Suppressor macrophage treated with lipopolysaccharide for 1 hour (primary cell): ENCODE data around the gene C4orf50.

Source experiments
- DNase-seq, 3 donors: peaks; one replicate each; pipeline ENCODE4 v3.0.0-alpha.2; 2020 to 2022

The C4orf50 gene

DNA sequence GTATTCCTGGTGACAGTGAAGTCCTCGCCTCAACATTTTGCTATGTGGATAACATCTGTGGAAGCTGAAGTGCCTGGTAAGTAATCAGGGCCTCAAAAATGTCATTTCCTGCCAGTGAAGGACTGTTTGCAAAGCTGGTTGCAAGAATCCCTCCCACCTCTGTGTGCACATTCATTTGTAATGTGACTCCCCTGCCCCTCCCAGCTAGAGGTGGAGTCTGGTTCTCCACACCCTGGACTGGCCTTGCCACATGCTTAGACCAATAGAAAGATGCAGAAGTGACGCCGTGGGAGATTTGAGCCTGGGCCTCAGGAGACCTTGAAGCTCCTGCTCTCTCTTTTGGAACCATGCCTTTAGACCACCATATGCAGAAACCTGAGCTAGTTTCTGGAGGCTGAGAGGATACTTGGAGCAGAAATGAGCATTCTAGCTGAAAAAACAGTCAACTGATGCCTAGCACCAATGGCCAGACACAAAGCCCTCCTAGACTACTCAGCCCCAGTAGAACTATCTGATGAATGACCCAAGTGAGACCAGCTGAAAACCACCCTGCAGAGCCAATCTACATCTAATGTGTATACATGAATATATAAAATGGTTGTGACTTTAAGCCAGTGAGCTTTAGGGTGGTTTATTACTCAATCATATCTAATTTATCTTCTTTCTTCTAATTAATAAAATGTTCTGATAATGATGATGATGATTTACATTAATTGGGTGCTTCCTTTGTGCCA lies 77.6 kb downstream of the C4orf50 start:
- DNase-seq = no peak

- DNase-seq = no peak
Measured at GRCh38 chr4:5933996-5934831, 84.0 kb downstream of the C4orf50 start.

DNA sequence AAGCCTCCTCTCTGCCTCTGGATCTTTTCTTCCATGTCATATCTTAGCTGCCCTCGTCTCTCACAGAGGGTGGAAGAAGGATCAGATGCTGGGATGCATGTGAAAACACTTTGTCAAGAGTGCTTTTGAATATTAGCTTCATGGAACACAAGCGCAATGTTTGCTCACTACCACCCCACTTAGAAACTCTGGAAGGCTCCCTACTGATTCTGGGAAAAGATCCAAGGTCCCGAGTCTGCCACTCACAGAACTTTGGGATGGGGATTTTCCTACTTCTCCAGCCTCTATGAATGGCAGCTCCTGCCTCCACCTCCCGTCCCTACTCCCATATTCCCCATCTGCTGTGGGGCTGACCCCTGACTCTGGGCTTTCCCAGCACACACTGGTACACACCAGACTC lies 85.1 kb downstream of the C4orf50 start:
- DNase-seq = no peak

GRCh38 chr4:5932035-5932568 lies 86.1 kb downstream of the C4orf50 start:
- no peak for DNase-seq

DNA sequence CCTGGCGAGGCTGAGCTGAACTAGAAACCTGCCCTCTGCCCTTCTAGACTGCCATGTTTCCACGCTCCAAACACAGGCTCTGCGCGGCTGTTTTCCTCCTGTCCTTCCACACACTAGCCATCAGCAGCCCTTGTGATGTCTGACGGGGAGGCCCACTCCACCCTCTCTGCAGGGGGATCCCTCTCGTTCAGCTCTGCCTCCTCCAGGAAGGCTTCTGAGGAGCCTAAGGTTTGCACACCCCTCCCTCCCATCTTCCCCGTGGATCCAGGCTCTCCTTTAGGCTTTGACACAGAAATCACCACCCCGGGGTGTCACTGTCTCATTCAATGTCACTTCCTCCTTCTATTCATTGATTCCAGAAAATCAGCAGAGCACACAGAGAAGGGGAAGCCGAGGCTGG lies 86.7 kb downstream of the C4orf50 start:
- no peak for DNase-seq

- DNase-seq = no peak
Measured at GRCh38 chr4:5930876-5931275, 87.4 kb downstream of the C4orf50 start.

DNA sequence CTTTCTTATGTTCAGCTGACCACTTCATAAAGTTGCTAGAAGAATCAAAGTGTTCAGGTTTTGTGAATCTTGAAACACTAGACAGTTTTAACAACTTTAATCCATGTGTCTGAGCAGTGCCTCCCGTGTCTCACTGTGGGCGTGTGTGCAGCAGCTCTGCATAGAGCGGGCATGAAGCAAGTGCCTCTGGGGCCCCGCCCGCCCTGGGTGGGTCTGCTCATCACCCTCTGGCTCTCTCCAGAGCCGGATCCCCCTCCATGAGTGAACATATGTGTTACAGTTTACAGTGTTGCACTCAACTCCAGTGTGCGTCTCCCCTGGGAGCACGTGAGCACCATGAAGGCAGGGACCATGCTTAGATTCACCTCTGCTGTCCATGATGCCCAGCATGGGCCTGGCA lies 87.8 kb downstream of the C4orf50 start:
- no peak for DNase-seq

DNA sequence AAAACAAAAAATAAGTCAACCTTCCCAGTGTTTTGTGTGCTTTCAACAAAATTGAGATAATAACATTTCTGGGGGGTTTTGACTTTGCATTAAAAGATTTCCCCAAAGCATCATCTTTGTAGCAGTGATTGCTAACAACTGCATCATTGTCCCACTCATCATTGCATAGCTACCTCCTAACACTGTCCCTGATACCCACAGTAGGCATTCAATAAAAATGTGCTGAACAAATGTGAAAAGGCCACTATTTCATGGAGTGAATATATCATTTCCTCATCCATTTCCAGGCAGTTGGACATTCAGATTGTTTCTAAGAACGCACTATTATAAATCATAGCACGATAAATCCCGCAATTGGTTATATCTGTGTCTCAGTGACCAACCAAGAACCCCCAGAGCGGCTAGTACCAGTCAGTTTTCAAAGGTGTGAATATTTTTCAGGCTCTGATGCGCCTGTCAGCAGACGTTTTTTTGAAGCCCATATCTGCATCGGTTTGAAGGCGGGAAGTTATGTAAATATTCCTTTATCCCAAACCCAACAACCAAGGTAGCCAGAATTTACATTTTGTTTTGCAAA lies 89.3 kb downstream of the C4orf50 start:
- DNase-seq = no peak

GRCh38 chr4:5928274-5928673 lies 90.0 kb downstream of the C4orf50 start:
- DNase-seq = no peak

DNA sequence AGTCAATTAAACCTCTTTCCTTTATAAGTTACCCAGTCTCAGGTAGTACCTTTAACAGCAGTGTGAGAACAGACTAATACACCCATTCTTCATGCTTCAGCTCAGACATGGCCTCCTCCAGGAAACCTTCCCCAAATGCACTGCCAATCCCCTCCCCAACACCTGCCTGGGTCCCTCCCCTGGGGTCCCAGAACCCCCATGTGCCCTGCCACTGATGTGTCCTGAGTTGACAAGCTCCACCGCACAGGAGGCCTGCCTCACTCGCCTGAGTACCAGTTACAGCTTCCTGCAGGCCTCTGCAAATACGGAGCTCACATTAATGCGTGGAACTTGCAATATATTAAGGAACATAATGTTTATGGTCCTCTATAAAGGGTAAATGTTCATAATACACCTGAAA lies 90.5 kb downstream of the C4orf50 start:
- no peak for DNase-seq

DNA sequence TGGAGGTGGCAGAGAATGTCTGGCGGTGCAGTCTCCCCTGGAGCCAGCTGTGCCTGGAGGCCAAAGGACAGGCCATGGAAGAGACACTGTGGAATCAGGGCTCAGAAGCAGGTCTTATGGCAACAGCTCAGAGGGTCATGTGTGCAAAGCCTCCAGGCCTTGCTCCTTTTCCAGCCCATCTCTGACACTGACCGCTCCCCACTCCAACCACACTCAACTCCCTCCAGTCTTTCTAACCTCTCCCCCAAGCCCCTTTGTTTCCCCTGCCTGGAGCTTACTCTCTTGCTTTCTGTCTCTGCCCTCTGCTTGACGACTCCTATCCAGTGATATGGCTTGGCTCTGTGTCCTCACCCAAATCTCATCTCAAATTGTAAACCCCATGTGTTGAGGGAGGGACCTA lies 91.1 kb downstream of the C4orf50 start:
- no peak for DNase-seq

GRCh38 chr4:5926598-5926997 lies 91.6 kb downstream of the C4orf50 start:
- no peak for DNase-seq

DNA sequence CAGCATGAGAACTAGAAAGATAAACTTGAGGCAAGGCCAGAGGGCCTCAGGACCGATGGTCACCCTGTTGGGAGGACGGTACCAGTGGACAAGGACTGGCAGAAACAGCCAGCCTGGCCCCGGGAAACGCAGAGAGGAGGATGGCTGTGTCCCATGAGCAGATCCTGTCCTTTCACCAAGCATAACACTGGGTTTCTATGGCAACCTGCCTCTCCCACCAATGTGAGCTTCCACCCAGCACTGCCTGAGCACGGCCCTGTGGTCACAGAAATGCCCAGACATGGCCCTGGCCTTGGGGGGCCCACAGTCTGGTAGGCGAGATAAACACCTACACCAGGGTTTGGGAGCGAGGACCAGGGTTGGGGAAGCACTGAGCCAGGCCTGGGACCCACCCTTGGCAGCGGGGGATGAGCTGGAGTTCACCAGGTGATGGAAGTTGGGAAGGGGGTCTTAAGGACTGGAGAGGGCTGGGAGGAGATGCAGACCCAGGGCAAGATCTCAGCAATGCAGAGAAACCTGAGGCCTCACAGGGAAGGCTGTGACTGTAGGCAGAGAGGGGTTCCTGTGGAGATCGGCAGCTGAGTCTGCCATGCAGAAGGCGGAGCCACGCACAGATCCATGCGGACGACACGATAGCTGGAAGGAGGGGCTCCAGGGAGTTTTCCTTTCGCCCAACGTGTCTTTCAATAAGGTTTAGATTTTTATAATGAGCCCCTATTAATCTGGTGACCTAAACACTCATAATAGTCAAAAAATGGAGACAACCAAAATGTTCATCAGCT lies 92.6 kb downstream of the C4orf50 start:
- no peak for DNase-seq

DNA sequence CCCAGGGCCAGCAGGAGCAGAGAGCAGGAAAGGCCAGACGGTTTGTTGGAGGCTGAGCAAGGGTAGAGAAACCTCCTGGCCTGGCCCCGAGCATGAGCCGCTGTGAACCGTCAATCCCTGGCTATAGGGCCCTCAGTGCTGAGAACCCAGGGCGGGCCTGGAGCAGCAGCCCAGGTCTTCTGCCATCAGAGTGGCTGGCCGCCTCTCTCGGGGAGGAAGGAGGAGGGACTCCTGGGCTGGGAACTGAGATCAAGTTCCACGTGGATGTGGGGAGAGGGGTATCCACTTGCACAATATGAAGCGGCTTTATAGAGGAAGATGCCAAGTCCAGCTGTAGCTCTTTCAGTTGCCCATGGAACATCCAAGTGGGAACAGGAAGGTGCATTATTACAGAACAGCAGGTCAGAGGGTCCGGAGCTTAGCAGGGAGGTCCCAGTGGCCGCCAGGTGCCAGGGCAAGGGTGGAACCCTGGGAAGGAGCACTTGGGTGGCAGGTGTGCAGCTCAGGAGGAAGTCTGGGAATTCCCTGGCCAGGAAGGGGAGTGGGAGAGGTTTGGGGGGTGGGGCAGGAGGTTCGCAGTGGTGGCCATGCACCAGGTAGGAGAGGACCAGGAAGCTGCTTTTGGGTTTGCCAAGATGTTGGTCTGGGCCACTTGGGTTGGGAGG lies 93.6 kb downstream of the C4orf50 start:
- no peak for DNase-seq

DNA sequence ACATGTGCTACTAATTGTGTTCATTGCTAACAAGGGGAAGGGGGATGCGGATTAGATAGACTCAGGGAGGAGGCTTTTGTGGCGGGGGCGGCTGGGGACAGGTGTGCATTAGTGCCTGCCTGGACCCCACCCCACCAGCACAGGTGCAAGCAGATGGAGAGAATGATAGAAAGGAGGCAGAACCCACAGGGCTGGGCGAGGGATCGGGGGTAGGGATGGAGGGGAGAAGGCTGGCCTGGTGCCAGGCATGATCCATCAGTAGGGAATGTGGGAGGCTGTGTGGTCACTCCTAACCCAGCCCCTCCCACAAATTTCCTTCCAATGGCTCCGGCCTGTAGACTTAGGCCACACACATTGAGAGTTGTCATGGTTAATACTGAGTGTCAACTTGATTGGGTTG lies 94.9 kb downstream of the C4orf50 start:
- DNase-seq = no peak

- no peak for DNase-seq
Measured at GRCh38 chr4:5922556-5922955, 95.7 kb downstream of the C4orf50 start.

GRCh38 chr4:5921981-5922380 lies 96.2 kb downstream of the C4orf50 start:
- DNase-seq = no peak

DNA sequence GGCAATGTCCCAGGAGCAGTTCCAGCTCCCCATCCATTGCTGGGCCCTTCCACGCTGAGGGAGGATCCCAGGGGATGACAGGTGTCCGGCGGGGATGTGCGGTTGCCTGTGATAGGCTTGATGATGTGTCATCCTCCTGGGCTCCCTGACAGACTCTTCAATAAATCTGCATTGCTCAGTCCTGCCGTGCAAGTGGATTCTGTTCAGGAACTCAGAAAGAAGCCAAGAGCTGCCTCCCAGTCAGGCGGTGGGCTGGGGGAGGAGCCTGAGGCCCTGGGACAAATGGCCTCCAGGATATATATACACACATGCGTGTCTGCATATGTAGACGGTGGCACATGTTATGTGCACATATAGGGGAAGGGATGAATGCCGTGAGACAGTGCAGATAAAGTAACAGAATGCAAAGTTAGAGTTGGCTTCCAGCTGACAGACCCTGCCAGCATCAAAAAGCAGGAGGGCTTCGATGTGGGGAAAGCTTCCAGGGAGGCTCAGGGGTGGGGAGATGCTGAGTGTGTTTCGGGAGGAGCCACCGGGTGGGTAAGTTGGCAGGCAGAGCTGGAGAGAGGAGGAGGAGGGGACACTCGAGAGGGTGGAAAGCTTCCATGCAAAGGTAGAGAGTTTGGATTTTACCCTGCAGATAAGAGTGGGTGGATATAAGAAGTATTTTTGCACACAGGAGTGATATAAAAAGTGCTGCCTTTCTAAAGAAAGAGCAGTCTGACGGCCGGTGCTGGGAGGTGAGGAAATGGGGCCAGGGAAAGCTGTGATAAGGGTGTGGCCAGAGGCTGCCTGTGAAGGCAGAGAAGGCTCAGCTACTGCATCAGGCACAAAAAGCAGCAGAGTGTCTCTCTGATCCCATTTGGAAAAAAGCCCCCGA lies 96.9 kb downstream of the C4orf50 start:
- no peak for DNase-seq

DNA sequence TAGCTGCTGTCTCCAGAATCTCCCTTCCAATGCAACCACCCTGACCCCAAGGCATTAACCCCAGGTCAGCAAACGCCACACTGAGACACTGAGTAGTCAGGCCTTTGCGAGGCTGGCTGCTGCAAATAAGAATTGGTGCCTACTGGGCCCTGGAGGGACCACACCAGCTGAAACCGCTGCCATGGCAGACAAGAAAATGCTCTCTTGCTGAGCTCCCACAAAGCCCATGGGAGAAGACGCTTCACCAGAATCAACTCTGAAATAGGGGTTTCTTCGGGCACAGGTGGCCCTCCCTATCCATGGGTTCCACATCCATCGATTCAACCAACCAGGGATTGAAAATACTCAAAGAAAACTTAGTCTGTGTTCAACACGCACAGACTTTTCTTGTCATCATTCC lies 98.7 kb downstream of the C4orf50 start:
- no peak for DNase-seq

DNA sequence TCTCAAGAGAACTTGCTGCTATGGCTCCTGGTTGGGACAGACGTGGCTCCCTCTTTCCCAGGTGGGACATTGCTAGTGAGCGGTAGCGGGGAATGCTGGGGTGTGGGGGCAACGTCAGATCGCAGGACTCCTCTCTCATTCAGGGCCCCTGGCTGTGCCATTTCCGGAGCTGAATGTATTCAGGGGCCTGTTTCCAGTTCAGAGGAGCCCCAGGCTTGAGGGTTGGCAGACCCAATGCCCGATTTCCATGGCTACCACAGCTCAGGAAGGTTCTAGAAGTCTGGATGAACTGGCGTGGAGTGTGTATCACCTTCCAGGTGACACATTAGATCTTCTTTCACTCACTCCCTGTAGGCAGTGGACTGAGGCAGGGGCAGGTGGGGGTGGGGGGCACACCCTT lies 99.2 kb downstream of the C4orf50 start:
- no peak for DNase-seq

DNA sequence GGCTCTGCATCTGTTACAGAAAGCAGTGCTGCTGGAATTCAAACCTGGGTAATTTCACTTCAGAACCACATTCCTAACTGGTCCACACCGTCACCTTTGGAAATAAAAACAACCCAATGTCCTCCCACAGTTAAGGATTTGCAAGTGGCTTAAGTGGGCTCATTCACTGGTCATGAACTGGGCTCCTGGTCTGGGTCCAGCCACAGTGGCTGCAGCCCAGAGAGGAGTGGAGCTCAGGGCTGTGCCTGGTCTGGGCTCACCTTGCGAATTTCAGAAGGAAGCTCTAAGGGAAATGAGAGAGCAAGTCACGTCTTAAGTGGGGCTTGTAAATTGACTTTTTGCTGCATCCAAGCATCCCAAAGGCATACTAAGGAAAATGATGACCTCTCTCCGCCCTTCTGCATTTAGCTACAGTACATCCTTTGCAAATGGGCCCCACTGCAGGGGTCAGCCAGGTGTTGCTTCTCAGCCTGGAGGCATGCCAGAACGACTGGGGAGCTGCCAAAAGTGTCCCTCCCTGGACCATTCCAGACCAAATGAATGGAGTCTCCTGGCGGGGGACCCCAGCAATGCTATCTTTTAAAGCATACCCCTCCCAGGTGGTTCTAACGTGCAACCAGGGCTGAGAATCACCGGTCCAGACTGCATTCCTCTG lies 99.8 kb downstream of the C4orf50 start:
- no peak for DNase-seq
